AG08396 (cell line): Measurements from ENCODE around the gene DEFB113.

Experiments used
- DNase-seq: peaks from one replicate; pipeline ENCODE4 v3.0.0; 2012; ENCODE audit warnings: low spot score, mixed read lengths

The DEFB113 gene

GRCh38 chr6:49935387-49935786 lies 34.0 kb downstream of the DEFB113 start:
- no peak for DNase-seq

DNA sequence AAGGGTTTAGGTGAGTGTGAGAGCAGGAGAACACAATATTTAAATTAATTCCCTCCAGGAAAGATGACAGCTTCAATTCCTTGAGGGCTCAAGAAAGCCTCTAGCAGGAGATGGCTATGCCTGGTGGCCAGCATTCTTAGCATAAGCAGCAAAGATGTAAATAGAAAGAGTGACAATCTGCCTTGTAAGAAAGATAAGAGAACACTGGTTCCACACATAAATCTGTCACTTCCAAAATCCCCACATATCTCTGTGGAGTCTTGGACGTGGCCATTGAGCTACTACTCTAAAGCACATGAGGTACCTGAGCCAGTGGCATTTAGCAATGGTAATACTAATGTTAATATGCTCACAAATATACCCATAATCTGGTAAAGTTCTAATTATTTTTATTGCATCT lies 34.7 kb downstream of the DEFB113 start:
- no peak for DNase-seq

DNA sequence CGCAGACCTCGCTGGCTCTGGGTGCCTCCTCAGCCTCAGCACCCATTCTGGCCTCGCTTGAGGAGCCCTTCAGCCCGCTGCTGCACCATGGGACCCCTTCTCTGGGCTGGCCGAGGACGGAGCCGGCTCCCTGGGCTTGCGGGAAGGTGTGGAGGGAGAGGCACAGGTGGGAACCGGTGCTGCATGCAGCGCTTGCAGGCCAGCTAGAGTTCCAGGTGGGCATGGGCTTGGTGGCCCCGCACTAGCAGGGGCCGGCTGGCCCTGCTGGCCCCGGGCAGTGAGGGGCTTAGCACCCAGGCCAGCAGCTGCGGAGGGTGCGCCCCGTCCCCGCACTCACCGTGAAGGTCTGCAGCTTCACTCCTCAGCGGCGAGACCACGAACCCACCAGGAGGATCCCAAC lies 35.9 kb downstream of the DEFB113 start:
- no peak for DNase-seq

DNA sequence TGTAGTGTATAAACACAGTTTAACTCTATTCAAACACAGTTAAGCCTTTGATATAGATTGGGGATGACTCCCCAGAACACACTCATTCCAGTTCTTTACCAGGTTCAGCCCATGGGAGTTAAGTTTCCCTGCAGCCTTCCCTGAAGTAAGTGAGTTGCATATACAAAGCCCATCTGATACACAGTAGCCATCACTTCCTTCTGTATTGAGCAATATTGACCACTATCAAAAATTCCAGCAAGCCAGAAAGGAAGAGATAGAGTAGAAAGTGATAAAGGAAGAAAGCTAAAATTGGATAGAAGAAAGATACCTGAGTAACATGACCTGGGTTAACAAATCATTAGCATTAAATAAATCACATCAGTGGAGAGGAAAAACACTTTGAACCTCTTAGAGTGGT lies 40.1 kb downstream of the DEFB113 start:
- no peak for DNase-seq

DNA sequence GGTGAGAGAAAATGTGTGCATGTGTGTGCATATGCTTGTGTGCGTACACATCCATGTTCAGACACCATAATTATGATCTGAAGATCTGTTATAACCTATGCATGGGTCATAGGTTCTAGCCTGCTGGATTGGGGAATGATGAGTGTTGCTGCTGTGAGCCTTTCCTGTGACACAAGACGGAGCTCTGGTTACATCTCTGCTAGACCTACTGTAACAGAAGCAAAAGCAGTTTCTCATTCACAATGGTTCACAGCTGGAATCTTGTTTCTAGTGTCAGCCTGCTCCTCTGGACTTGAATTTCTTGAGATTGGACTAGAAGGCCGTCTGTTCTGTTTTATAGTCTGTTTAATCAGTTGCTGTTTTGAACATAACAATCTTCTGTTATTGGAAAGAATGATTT lies 45.6 kb downstream of the DEFB113 start:
- no peak for DNase-seq

GRCh38 chr6:49919935-49920644 lies 49.3 kb downstream of the DEFB113 start:
- no peak for DNase-seq

GRCh38 chr6:49919261-49919660 lies 50.2 kb downstream of the DEFB113 start:
- no peak for DNase-seq

DNA sequence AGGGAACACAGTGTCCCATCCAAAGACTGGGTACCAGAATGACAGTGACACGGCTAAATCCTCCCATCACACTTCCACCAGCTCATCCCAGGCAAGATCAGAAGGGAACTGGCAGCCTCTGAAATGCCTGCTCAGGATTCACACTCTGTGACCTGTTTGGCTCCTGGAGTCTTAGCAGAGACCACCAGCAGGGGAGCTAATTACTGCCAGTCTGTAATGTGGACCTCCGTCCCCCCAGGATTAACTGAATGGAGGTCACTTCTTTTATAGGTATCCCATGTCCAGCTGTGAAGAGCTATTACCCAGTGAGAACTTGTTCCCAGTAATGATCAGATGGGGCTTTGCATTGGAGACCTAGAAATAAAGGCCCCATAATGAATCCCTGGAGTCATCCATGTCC lies 50.6 kb downstream of the DEFB113 start:
- DNase-seq: no peak
